ENCODE measurements around the gene DHX35.

The DHX35 gene

GRCh38 chr20:39036011-39036410 lies 73.9 kb downstream of the DHX35 start:
- no peak for DNase-seq (ENCODE audit: low read depth)
- H3K4me3 ChIP-seq (ENCODE audit: low read depth, low read length) = no peak overlapping the region
- TF ChIP-seq MAX (IDR thresholded peaks at IDR 0.05; ENCODE audit: low read depth, low read length) (no peak), CTCF (IDR thresholded peaks at IDR 0.05; ENCODE audit: low read depth, low read length) (no peak), POLR2A (IDR thresholded peaks at IDR 0.05; ENCODE audit: extremely low read depth, insufficient read length) (no peak), MYC (IDR thresholded peaks at IDR 0.05; ENCODE audit: low read depth, low read length) (no peak)

- H3K4me3 ChIP-seq (ENCODE audit: low read depth, low read length) = no peak overlapping the region
- TF ChIP-seq MYC (IDR thresholded peaks at IDR 0.05; ENCODE audit: low read depth, low read length) = no peak
- no peak for TF ChIP-seq POLR2A (IDR thresholded peaks at IDR 0.05; ENCODE audit: extremely low read depth, insufficient read length)
- TF ChIP-seq CTCF (IDR thresholded peaks at IDR 0.05; ENCODE audit: low read depth, low read length) = no peak
- no peak for TF ChIP-seq MAX (IDR thresholded peaks at IDR 0.05; ENCODE audit: low read depth, low read length)
- no peak for DNase-seq (ENCODE audit: low read depth)
Observed at GRCh38 chr20:39036851-39037250, 74.7 kb downstream of the DHX35 start.

- no peak for DNase-seq (ENCODE audit: low read depth)
- no peak overlapping the region for H3K4me3 ChIP-seq (ENCODE audit: low read depth, low read length)
- TF ChIP-seq MAX (IDR thresholded peaks at IDR 0.05; ENCODE audit: low read depth, low read length) = no peak
- TF ChIP-seq POLR2A (IDR thresholded peaks at IDR 0.05; ENCODE audit: extremely low read depth, insufficient read length) = no peak
- TF ChIP-seq CTCF (IDR thresholded peaks at IDR 0.05; ENCODE audit: low read depth, low read length) = no peak
- no peak for TF ChIP-seq MYC (IDR thresholded peaks at IDR 0.05; ENCODE audit: low read depth, low read length)
Observed at GRCh38 chr20:39038047-39038446, 75.9 kb downstream of the DHX35 start.

DNA sequence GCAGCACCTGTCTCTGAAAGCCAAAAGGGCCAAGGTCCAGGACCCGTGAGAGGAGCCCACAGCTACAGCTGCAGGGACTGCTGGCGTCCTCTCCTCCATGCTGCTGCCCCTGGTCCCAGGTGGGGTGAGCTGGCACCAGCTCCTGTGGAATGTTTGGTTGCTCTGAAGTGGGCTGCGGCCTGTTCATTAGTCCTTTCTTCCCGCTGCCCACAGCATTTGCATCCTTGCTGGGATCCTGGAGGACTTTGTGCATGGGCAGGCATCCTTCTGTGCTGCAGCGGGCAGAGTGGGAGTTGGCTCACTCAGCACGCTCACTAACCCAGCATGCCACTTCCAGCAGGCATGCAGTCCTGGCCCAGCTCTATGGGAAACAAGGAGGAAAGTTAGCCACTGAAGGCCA lies 76.4 kb downstream of the DHX35 start:
- TF ChIP-seq CTCF (IDR thresholded peaks at IDR 0.05; ENCODE audit: low read depth, low read length) = no peak
- no peak for TF ChIP-seq MYC (IDR thresholded peaks at IDR 0.05; ENCODE audit: low read depth, low read length)
- no peak for TF ChIP-seq MAX (IDR thresholded peaks at IDR 0.05; ENCODE audit: low read depth, low read length)
- no peak for TF ChIP-seq POLR2A (IDR thresholded peaks at IDR 0.05; ENCODE audit: extremely low read depth, insufficient read length)
- H3K4me3 ChIP-seq (ENCODE audit: low read depth, low read length) = no peak overlapping the region
- DNase-seq (ENCODE audit: low read depth) = no peak

- TF ChIP-seq CTCF (IDR thresholded peaks at IDR 0.05; ENCODE audit: low read depth, low read length) (no peak), MAX (IDR thresholded peaks at IDR 0.05; ENCODE audit: low read depth, low read length) (no peak), MYC (IDR thresholded peaks at IDR 0.05; ENCODE audit: low read depth, low read length) (no peak), POLR2A (IDR thresholded peaks at IDR 0.05; ENCODE audit: extremely low read depth, insufficient read length) (no peak)
- no peak overlapping the region for H3K4me3 ChIP-seq (ENCODE audit: low read depth, low read length)
- DNase-seq (ENCODE audit: low read depth) = no peak
Observed at GRCh38 chr20:39039261-39039660, 77.1 kb downstream of the DHX35 start.

DNA sequence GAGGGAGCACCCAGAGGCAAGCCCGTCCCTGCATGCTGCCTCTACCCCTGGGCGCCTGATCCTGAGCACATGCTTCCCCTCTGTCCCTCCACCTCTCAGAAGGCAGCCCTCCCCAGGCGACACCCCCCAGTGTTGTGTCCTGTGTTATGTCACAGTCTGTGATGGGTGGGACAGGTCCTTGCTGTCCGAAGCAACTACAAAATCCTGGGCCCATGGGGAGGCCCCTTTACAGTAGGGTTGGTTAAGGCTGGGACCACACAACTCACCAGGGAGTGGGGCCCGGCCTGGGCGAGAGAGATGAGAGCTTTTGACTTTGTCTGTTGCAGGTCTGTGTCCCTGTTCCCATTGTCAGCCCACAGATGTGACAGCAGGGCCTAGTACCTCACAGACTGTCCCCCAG lies 78.0 kb downstream of the DHX35 start:
- TF ChIP-seq MYC (IDR thresholded peaks at IDR 0.05; ENCODE audit: low read depth, low read length) (no peak), POLR2A (IDR thresholded peaks at IDR 0.05; ENCODE audit: extremely low read depth, insufficient read length) (no peak), CTCF (IDR thresholded peaks at IDR 0.05; ENCODE audit: low read depth, low read length) (no peak), MAX (IDR thresholded peaks at IDR 0.05; ENCODE audit: low read depth, low read length) (no peak)
- no peak for DNase-seq (ENCODE audit: low read depth)
- no peak overlapping the region for H3K4me3 ChIP-seq (ENCODE audit: low read depth, low read length)

All from NB4 (cell line).